NCI-H146 treated with DMSO at 0.1 percent for 48 hours (cell line): ENCODE measurements around the gene KIR2DL3.

ENCODE experiments used
- DNase-seq: peaks from one replicate; lab custom pipeline; 2025; ENCODE audit not compliant: unreplicated experiment; lab: John Stamatoyannopoulos, UW

Gene KIR2DL3

GRCh38 chr19:54790711-54791110 is 52.4 kb downstream of the KIR2DL3 start:
- DNase-seq, result no peak

DNA sequence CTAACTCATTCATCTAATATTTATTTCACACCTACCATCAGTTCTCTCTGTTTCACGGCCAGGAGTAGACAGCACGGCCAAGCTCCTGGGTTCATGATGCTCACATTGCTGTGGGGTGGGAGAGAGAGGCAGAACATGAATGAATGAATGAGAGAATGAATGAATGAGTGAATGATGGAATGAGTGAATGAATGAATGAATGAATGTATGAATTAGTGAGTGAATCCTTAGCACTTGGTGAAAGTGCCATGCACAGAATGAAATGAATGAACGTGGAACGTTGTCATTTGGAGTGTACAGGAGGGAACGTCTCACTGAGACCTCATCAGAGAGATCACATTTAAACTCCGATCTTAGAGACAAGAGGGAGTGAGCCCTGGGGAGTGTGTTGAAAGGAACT is 53.2 kb downstream of the KIR2DL3 start:
- DNase-seq, result no peak

GRCh38 chr19:54792814-54793213 is 54.5 kb downstream of the KIR2DL3 start:
- no peak for DNase-seq

DNA sequence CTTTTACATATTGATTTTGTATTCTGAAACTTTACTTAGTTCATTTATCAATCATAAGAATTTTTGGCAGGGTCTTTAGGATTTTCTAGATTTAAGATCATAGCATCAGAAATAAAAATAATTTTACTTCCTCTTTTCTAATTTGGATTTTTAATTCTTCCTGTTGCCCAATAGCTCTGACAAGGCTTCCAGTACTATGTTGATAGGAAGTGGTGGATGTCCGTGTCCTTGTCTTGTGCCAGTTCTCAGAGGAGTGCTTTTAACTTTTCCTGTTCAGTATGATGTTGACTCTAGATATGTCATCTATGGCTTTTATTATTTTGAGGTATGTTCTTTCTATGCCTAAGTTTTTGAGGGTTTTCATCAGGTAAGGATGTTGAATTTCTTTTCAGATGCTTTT is 57.4 kb downstream of the KIR2DL3 start:
- no peak for DNase-seq
